SIG-M5 treated with dmso at 0.1 percent for 504 hours (cell line): ENCODE data around the gene RNGTT.
A peak's percentile ranks its signal among the peaks of the same experiment; 100 is the strongest.
"Not testable (repeated sequence)": the region's sequence is repeated elsewhere in the genome, so short reads cannot be mapped to it uniquely, and the experiment has no call there.

ENCODE experiments used
- DNase-seq: peaks from one replicate; lab custom pipeline; 2025; ENCODE audit not compliant: unreplicated experiment; lab: John Stamatoyannopoulos, UW

The RNGTT gene

GRCh38 chr6:88963139-88964090, at the start of gene RNGTT:
Gene RNGTT (minus strand): TSS chr6:88963618. CDS start chr6:88963409, 209 bp downstream.
- DNase-seq: peak; percentile 97

GRCh38 chr6:89011436-89011835, 48.0 kb upstream of the RNGTT start:
- DNase-seq: no peak

GRCh38 chr6:89010825-89011224, 47.4 kb upstream of the RNGTT start:
- DNase-seq: no peak

- peak; percentile 19 for DNase-seq
Measured at GRCh38 chr6:89009624-89010059, 46.2 kb upstream of the RNGTT start.

GRCh38 chr6:89008815-89009374, 45.5 kb upstream of the RNGTT start:
- no peak for DNase-seq

- DNase-seq: no peak
Measured at GRCh38 chr6:89008001-89008814, 44.8 kb upstream of the RNGTT start.

GRCh38 chr6:89007209-89008000, 44.0 kb upstream of the RNGTT start:
- DNase-seq: no peak

GRCh38 chr6:89002523-89002922, 39.1 kb upstream of the RNGTT start:
- no peak for DNase-seq

GRCh38 chr6:88997327-88997726, 33.9 kb upstream of the RNGTT start:
- no peak for DNase-seq

- DNase-seq: no peak
Measured at GRCh38 chr6:88992741-88993552, 29.5 kb upstream of the RNGTT start.

GRCh38 chr6:88989215-88989614, 25.8 kb upstream of the RNGTT start:
- no peak for DNase-seq

- DNase-seq: no peak
Measured at GRCh38 chr6:88987922-88988321, 24.5 kb upstream of the RNGTT start.

GRCh38 chr6:88985901-88986300, 22.5 kb upstream of the RNGTT start:
- DNase-seq: no peak

- DNase-seq: no peak
Measured at GRCh38 chr6:88984606-88985005, 21.2 kb upstream of the RNGTT start.

- DNase-seq: no peak
Measured at GRCh38 chr6:88984152-88984551, 20.7 kb upstream of the RNGTT start.

GRCh38 chr6:88983532-88983931, 20.1 kb upstream of the RNGTT start:
- peak; percentile 21 for DNase-seq

- DNase-seq: not testable (repeated sequence)
Measured at GRCh38 chr6:88983129-88983528, 19.7 kb upstream of the RNGTT start.

- DNase-seq: peak; percentile 58
Measured at GRCh38 chr6:88982720-88983119, 19.3 kb upstream of the RNGTT start.

GRCh38 chr6:88975369-88975768, 12.0 kb upstream of the RNGTT start:
- DNase-seq: no peak
